Esophagus (tissue), 2 donors: ENCODE measurements around the gene ARMC3. TPM values are rescaled to one million over a fixed set of nuclear protein-coding genes. Genes with fewer than 3 reads are reported as not detected.

Experiments
- H3K27ac ChIP-seq, 2 donors: one replicate each; pipeline ENCODE4 v1.5.1; 2013; ENCODE audit warnings: low read depth in 2 of 2, mild to moderate bottlenecking in 2 of 2, inconsistent platforms in 1 of 2, low read length in 1 of 2, moderate library complexity in 1 of 2
- H3K27me3 ChIP-seq, 2 donors: one replicate each; pipeline ENCODE4 v1.6.1; 2013; ENCODE audit warnings: low read length in 2 of 2, control low read depth in 1 of 2, mild to moderate bottlenecking in 1 of 2; ENCODE audit not compliant: insufficient read depth in 2 of 2, control insufficient read depth in 1 of 2
- H3K36me3 ChIP-seq, 2 donors: one replicate each; pipeline ENCODE4 v1.6.1; 2013; ENCODE audit warnings: low read length in 1 of 2; ENCODE audit not compliant: control insufficient read depth in 2 of 2, insufficient read depth in 2 of 2
- H3K4me1 ChIP-seq, 2 donors: one replicate each; pipeline ENCODE4 v1.6.1; 2013; ENCODE audit warnings: low read length in 1 of 2; ENCODE audit not compliant: control insufficient read depth in 2 of 2, insufficient read depth in 2 of 2
- H3K4me3 ChIP-seq, 2 donors: one replicate each; pipeline ENCODE4 v1.5.1; 2013; ENCODE audit warnings: low read length in 2 of 2, mild to moderate bottlenecking in 2 of 2, low read depth in 1 of 2, moderate library complexity in 1 of 2
- H3K9me3 ChIP-seq, 2 donors: one replicate each; pipeline ENCODE4 v1.6.1; 2013; ENCODE audit warnings: mild to moderate bottlenecking in 2 of 2, low read depth in 1 of 2, low read length in 1 of 2, moderate library complexity in 1 of 2; ENCODE audit not compliant: control insufficient read depth in 2 of 2, insufficient read depth in 1 of 2
- WGBS, 2 donors: extraction: QIAGEN DNeasy Blood & Tissue Kit; methylation state at CpG; one replicate each; pipeline ENCODE4 v1.1.7; 2013; 5-methylcytosine and 5-hydroxymethylcytosine counted together
- polyA plus RNA-seq, 2 donors: library from polyadenylated mRNA; stranded (reverse); fragments of 200-250 nt; gene quantifications; one replicate each; pipeline ENCODE4 v1.2.3, GENCODE V29; 2013
- donor health status: healthy with polysubstance abuse.
- donor health status: Bipolar disorder and iron deficiency.

Gene ARMC3, protein sequence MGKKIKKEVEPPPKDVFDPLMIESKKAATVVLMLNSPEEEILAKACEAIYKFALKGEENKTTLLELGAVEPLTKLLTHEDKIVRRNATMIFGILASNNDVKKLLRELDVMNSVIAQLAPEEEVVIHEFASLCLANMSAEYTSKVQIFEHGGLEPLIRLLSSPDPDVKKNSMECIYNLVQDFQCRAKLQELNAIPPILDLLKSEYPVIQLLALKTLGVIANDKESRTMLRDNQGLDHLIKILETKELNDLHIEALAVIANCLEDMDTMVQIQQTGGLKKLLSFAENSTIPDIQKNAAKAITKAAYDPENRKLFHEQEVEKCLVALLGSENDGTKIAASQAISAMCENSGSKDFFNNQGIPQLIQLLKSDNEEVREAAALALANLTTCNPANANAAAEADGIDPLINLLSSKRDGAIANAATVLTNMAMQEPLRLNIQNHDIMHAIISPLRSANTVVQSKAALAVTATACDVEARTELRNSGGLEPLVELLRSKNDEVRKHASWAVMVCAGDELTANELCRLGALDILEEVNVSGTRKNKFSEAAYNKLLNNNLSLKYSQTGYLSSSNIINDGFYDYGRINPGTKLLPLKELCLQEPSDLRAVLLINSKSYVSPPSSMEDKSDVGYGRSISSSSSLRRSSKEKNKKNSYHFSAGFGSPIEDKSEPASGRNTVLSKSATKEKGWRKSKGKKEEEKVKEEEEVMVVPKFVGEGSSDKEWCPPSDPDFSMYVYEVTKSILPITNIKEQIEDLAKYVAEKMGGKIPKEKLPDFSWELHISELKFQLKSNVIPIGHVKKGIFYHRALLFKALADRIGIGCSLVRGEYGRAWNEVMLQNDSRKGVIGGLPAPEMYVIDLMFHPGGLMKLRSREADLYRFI
- under 1 TPM in 1 of 2 donors, not detected in 1; 0.04 TPM for polyA plus RNA-seq

DNA sequence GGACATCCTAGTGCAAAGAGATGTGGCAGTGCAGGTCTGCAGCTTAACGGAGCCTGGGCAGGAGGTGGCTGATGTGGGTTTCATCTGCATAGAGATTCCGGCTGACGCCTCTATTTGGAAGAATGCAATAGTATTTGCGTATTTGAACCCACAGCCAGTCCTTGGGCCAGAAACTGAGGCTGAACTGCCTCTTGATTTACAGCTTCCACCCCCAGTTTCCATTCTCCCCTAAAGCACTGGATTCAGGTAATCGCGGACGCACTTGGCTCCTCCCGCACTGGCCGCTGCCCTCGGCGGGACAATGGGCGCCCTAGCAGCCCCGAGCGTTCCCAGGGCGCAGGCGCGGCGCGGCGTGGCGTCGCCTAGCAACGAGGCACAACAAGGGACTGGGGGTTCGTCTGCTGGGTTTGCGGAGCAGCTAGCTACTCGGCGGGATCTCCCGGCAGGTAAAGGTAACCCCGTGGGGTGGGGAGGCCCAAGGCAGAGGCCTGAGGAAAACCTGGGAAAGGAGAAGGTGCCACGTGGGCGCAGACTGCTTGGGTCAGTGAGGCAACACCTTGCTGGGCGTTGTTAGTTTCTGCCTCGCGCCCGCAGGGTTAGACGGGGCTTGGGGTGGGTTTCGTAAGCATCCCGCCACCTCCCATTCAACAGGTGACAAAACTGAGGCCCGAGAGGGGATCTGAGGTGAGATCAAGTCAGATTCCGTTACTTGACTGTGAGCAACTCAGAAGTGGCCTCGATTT lies at the start of gene ARMC3:
Gene ARMC3 (plus strand): TSS at position 393 of the 743 bp plus-strand sequence. CDS start 3,944 bp downstream, outside the sequence.
- Histone ChIP-seq H3K9me3 (no peaks in the 10 kb centered on the region), H3K27ac (no peak within 1 kb of the TSS), H3K4me3 (peak within 1 kb of the TSS; percentile 37 to 39), H3K36me3 (no peaks in the 10 kb centered on the region), H3K27me3 (no peaks in the 10 kb centered on the region), H3K4me1 (peaks cover 4 to 6% of the 10 kb centered on the region in 2 donors)
- WGBS, 2 donors, result 9 to 12% methylated on average over 41 of the region's 41 CpGs

DNA sequence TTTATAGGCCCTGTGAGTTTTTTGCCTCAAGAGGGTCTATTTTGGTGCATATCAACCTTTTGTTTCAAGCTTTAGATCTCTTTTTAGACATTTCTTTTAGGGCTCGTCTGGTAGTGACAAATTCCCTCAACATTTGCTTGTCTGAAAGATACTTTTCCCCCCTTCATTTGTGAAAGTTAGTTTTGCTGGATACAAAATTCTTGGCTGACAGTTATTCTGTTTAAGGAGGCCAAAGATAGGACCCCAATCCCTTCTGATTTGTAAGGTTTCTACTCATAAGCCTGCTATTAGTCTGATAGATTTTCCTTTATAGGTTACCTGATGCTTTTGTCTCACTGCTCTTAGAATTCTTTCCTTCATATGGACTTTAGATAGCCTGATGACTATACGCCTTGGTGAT lies 36.1 kb upstream of the ARMC3 start:
- Histone ChIP-seq H3K9me3 (no peaks in the 10 kb centered on the region), H3K27ac (no peak overlapping the region), H3K4me3 (no peak overlapping the region), H3K27me3 (no peaks in the 10 kb centered on the region), H3K4me1 (peaks cover 0 to 2% of the 10 kb centered on the region in 2 donors), H3K36me3 (no peaks in the 10 kb centered on the region)
- WGBS, 2 donors, result 89 to 93% methylated on average over 2 of the region's 2 CpGs

GRCh38 chr10:22893781-22894180 lies 34.1 kb upstream of the ARMC3 start:
- H3K4me3 ChIP-seq, result no peak overlapping the region
- peaks cover 0 to 2% of the 10 kb centered on the region in 2 donors for H3K4me1 ChIP-seq
- H3K36me3 ChIP-seq, result no peaks in the 10 kb centered on the region
- H3K27ac ChIP-seq, result no peak overlapping the region
- 75 to 77% methylated on average over 2 of the region's 2 CpGs for WGBS, 2 donors
- no peaks in the 10 kb centered on the region for H3K9me3 ChIP-seq
- H3K27me3 ChIP-seq, result no peaks in the 10 kb centered on the region

DNA sequence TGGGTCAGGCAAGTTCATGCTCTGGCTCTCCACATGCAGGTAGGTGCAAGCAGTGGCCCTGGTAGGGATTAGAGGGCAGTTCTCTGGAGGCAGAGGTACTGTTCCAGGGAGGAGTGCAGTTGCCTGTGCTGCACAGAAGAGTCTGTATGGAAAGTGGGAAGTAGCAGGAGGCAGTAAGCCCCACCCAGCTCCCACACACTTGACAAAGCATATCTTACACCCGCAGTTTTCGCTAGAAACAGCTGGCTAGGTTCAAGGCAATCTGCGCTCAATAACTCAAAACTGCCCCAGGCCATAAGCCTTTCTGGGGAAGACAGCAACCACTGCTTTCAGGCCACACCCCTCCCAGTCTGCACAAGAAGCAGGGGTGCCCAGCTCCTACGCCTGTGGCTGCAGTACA lies 33.1 kb upstream of the ARMC3 start:
- Histone ChIP-seq H3K9me3 (no peaks in the 10 kb centered on the region), H3K27ac (no peak overlapping the region), H3K4me1 (peaks cover 0 to 2% of the 10 kb centered on the region in 2 donors), H3K36me3 (no peaks in the 10 kb centered on the region), H3K4me3 (no peak overlapping the region), H3K27me3 (no peaks in the 10 kb centered on the region)
- WGBS, 2 donors, result 47 to 51% methylated on average over 4 of the region's 4 CpGs

DNA sequence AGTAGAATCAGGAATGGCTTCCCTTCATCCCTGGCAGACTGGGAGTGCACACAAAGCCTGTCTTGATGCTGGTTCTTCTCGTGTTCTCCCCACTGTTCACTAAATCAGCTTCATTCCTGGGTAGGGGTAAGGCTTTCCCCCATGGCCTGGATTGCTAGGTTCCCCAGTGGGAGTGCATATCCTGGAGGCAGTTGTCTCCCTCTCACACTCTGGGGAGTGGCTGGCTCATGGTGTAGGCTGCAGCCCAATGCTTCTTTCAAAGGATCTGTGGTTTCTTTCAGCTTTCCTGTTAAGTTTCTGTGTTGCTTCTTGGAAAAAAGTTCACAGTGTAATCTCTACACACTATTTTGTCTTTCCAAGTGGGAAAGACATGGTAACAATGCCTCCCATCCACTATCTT lies 32.6 kb upstream of the ARMC3 start:
- 43 to 73% methylated on average over 1 of the region's 1 CpG for WGBS, 2 donors
- no peak overlapping the region for H3K4me3 ChIP-seq
- H3K4me1 ChIP-seq, result peaks cover 0 to 2% of the 10 kb centered on the region in 2 donors
- H3K36me3 ChIP-seq, result no peaks in the 10 kb centered on the region
- H3K27me3 ChIP-seq, result no peaks in the 10 kb centered on the region
- no peak overlapping the region for H3K27ac ChIP-seq
- H3K9me3 ChIP-seq, result no peaks in the 10 kb centered on the region

GRCh38 chr10:22897371-22897770 lies 30.5 kb upstream of the ARMC3 start:
- Histone ChIP-seq H3K27me3 (no peaks in the 10 kb centered on the region), H3K27ac (no peak overlapping the region), H3K36me3 (no peaks in the 10 kb centered on the region), H3K4me3 (no peak overlapping the region), H3K4me1 (peaks cover 0 to 2% of the 10 kb centered on the region in 2 donors), H3K9me3 (no peaks in the 10 kb centered on the region)
- 66 to 72% methylated on average over 4 of the region's 4 CpGs for WGBS, 2 donors

DNA sequence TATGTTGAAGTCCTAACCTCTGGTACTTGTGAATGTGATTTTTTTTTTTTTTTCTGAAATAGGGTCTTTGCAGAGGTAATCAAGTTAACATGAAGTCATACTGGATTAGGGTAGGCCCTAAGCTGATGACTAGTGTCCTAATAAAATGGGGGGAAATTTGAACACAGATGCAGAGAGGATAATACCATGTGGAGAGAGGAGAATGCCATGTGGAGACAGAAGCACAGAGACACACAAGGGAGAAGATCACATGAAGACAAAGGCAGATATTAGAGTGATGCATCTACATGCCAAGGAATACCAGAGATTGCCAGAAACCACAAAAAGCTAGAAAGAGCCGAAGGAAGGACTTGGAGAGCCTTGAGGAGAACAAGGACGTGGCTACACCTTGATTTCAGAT lies 28.5 kb upstream of the ARMC3 start:
- peaks cover 0 to 2% of the 10 kb centered on the region in 2 donors for H3K27me3 ChIP-seq
- H3K27ac ChIP-seq, result no peak overlapping the region
- no peaks in the 10 kb centered on the region for H3K9me3 ChIP-seq
- whole genome bisulfite sequencing, 2 donors, result 66 to 69% methylated on average over 2 of the region's 2 CpGs
- H3K36me3 ChIP-seq, result no peaks in the 10 kb centered on the region
- no peak overlapping the region for H3K4me3 ChIP-seq
- peaks cover 0 to 2% of the 10 kb centered on the region in 2 donors for H3K4me1 ChIP-seq

GRCh38 chr10:22899775-22900174 lies 28.1 kb upstream of the ARMC3 start:
- Histone ChIP-seq H3K36me3 (no peaks in the 10 kb centered on the region), H3K27ac (no peak overlapping the region), H3K27me3 (peaks cover 0 to 2% of the 10 kb centered on the region in 2 donors), H3K4me1 (peaks cover 0 to 2% of the 10 kb centered on the region in 2 donors), H3K9me3 (no peaks in the 10 kb centered on the region), H3K4me3 (no peak overlapping the region)
- 72 to 88% methylated on average over 1 of the region's 1 CpG for WGBS, 2 donors
